NCI-H226 (cell line): ENCODE data around the gene SNAPC5.

ENCODE experiments used
- DNase-seq: peaks from one replicate; pipeline ENCODE4 v3.0.0-alpha.2; 2015

SNAPC5 gene

DNA sequence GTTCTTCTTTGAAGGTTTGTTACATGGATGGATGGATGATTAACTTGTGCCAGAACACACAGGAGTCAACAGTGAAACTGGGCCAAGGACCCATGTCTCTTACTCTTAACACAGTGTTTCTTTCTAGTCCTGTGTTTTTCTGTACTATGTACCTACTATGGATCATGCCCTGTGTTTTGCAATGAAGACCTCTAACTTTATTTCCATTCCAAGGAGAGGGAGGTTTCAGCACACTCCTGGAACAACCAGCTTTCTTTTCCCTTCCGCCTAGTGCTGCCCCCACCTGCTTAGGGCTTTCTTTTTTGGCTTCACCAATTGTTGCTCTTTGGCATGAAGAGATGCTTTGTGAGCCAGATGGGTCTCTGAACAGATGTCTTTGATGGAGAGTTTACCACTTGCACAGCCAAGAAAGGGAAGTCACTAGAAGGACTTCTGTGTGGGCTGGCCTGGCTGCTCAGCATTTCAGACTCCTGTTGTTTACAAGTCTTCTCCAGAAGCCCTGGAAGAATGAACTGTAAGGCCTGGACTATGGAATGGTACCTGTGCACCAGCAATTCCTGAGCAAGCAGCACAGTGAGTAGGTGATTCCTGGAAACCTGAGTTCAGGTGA lies 44.5 kb downstream of the SNAPC5 start:
- no peak for DNase-seq

DNA sequence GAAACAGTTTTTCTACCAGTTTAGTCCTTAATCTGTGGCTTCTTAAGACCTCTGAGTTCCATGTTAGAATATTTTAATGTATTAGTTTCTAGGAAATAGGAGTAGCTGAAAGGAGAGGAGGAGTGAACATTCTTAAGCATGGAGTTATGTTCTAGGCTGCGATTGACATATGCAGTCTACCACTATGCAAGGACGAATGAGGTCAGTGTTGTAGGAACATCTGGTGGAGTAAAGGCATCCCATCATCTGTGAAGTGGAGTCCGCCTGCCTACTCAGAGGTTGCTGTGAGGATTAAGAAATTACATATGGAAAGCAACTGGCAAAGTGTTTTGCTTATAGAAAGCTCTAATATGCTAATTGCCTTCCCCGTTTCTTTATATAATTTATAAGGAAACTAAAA lies 45.1 kb downstream of the SNAPC5 start:
- DNase-seq, result no peak
